Mesodermal cell (in vitro differentiated cells): ENCODE results near the gene MRPL36.

Experiments
- H3K27ac ChIP-seq: 2 replicates; pipeline ENCODE4 v1.7.0; 2013; ENCODE audit warnings: mild to moderate bottlenecking, low read depth, low read length, moderate library complexity; ENCODE audit not compliant: severe bottlenecking
- H3K36me3 ChIP-seq: 2 replicates; pipeline ENCODE4 v1.7.1; 2013; ENCODE audit warnings: mild to moderate bottlenecking, low read length, moderate library complexity; ENCODE audit not compliant: control insufficient read depth, insufficient read depth
- H3K4me1 ChIP-seq: one replicate; pipeline ENCODE4 v1.7.1; 2013; ENCODE audit warnings: mild to moderate bottlenecking, low read length; ENCODE audit not compliant: insufficient read depth, control insufficient read depth, poor library complexity, severe bottlenecking
- H3K4me3 ChIP-seq: 2 replicates; pipeline ENCODE4 v1.7.0; 2013; ENCODE audit warnings: low read length, control low read depth, mild to moderate bottlenecking; ENCODE audit not compliant: insufficient read depth, poor library complexity, severe bottlenecking; ENCODE audit errors: extremely low read depth
- H3K9me3 ChIP-seq: 2 replicates; pipeline ENCODE4 v1.7.1; 2013; ENCODE audit warnings: mild to moderate bottlenecking, low read length, moderate library complexity; ENCODE audit not compliant: control insufficient read depth
- WGBS, 2 experiments: methylation state at CpG; one replicate each; pipeline ENCODE4 v1.1.5; 2013; ENCODE audit warnings: missing lambda C conversion rate in 2 of 2; ENCODE audit not compliant: insufficient coverage in 2 of 2; 5-methylcytosine and 5-hydroxymethylcytosine counted together

MRPL36 gene

GRCh38 chr5:1751026-1751863 is 48.4 kb downstream of the MRPL36 start:
- WGBS, 2 experiments = 78 to 84% methylated on average over 16 to 25 of the region's 27 CpGs
- H3K27ac ChIP-seq = no peak overlapping the region
- H3K36me3 ChIP-seq = no peaks in the 10 kb centered on the region
- H3K9me3 ChIP-seq = no peaks in the 10 kb centered on the region
- H3K4me3 ChIP-seq = no peak overlapping the region
- H3K4me1 ChIP-seq = no peaks in the 10 kb centered on the region

DNA sequence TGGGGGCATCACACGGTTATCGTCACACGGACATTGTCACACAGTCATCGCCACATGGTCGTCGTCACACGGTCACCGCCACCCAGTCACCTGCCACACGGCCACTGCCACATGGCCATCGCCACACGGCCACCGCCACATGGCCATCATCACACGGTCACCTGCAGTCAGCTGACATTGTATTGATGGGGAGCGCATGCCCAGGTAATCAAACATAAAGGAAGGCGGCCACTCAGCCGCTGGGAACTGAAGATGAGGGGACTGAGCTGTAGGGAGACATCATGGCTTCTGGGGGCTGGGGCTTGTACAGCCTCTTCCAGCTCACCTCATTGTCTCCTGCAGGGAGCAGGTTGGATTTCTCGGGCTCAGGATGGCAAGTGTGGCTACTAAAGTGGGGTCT is 49.2 kb downstream of the MRPL36 start:
- H3K4me1 ChIP-seq = no peaks in the 10 kb centered on the region
- no peak overlapping the region for H3K4me3 ChIP-seq
- no peak overlapping the region for H3K27ac ChIP-seq
- no peaks in the 10 kb centered on the region for H3K9me3 ChIP-seq
- 95 to 96% methylated on average over 17 of the region's 17 CpGs for WGBS, 2 experiments
- H3K36me3 ChIP-seq = no peaks in the 10 kb centered on the region

DNA sequence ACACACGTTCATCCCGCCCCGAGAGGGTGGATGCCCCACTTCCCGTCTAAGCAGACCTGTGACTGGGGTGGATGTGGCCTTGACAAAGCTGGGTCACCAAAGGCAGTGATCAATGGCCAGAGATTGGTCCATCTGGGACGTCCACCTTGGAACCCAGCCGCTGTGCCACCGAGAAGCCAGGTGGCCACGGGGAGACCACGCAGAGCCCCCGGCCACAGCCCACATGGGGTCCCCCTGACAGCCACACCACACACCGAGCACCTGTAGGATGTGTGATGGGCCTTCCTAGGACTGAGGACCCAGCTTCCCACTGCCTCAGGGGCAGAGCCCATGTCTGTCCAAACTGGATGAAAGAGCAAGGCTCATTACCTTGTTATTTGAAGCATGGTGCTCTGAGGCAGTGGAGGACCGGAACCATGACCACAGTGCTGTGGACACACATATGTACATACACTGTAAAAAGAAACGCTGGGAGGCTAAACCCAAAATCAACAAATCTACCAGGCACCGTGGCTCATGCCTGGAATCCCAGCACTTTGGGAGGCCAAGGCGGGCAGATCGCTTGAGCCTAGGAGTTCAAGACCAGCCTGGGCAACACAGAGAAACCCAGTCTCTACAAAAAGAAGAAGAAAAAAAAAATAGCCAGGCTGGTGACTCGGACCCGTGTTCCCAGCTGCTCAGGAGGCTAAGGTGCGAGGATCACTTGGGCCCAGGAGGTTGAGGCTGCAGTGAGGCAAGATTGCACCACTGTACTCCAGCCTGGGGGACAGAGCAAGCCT is 50.1 kb downstream of the MRPL36 start:
- no peak overlapping the region for H3K4me3 ChIP-seq
- H3K36me3 ChIP-seq = no peaks in the 10 kb centered on the region
- H3K27ac ChIP-seq = no peak overlapping the region
- H3K9me3 ChIP-seq = no peaks in the 10 kb centered on the region
- 89 to 94% methylated on average over 11 to 15 of the region's 19 CpGs for WGBS, 2 experiments
- no peaks in the 10 kb centered on the region for H3K4me1 ChIP-seq

GRCh38 chr5:1748845-1749244 is 50.8 kb downstream of the MRPL36 start:
- Histone ChIP-seq H3K36me3 (no peaks in the 10 kb centered on the region), H3K4me1 (no peaks in the 10 kb centered on the region), H3K27ac (no peak overlapping the region), H3K9me3 (no peaks in the 10 kb centered on the region), H3K4me3 (no peak overlapping the region)
- 91% methylated on average over 18 to 19 of the region's 19 CpGs for WGBS, 2 experiments
